Mucosa of rectum (tissue), 2 donors: ENCODE results near the gene FAM83D.
"Not testable (repeated sequence)": the region's sequence is repeated elsewhere in the genome, so short reads cannot be mapped to it uniquely, and the experiment has no call there.

Experiments
- H3K27ac ChIP-seq, 2 donors: one replicate each; pipeline ENCODE4 v1.7.0; 2013; ENCODE audit warnings: inconsistent platforms in 2 of 2, low read depth in 2 of 2, low read length in 2 of 2
- H3K27me3 ChIP-seq, 2 donors: one replicate each; pipeline ENCODE4 v1.7.0; 2013; ENCODE audit warnings: low read length in 2 of 2; ENCODE audit not compliant: control insufficient read depth in 2 of 2, insufficient read depth in 2 of 2
- H3K36me3 ChIP-seq, 2 donors: one replicate each; pipeline ENCODE4 v1.7.0; 2013; ENCODE audit warnings: low read length in 2 of 2; ENCODE audit not compliant: control insufficient read depth in 2 of 2, insufficient read depth in 2 of 2
- H3K4me1 ChIP-seq, 2 donors: one replicate each; pipeline ENCODE4 v1.7.0; 2013; ENCODE audit warnings: low read length in 2 of 2, mild to moderate bottlenecking in 1 of 2; ENCODE audit not compliant: control insufficient read depth in 2 of 2, insufficient read depth in 2 of 2
- H3K4me3 ChIP-seq, 2 donors: one replicate each; pipeline ENCODE4 v1.7.0; 2013; ENCODE audit warnings: low read length in 2 of 2
- H3K9ac ChIP-seq, 2 donors: one replicate each; pipeline ENCODE4 v1.7.0; 2013; ENCODE audit warnings: low read length in 2 of 2, low read depth in 1 of 2, mild to moderate bottlenecking in 1 of 2
- H3K9me3 ChIP-seq, 2 donors: one replicate each; pipeline ENCODE4 v1.7.0; 2013; ENCODE audit warnings: low read length in 2 of 2; ENCODE audit not compliant: control insufficient read depth in 2 of 2
- donor health status: healthy.
- donor health status: Normal muscosa, but diverticular disease.

Gene FAM83D

GRCh38 chr20:38996866-38997265, 70.6 kb downstream of the FAM83D start:
- not testable (repeated sequence) for H3K27me3 ChIP-seq, H3K4me1 ChIP-seq

DNA sequence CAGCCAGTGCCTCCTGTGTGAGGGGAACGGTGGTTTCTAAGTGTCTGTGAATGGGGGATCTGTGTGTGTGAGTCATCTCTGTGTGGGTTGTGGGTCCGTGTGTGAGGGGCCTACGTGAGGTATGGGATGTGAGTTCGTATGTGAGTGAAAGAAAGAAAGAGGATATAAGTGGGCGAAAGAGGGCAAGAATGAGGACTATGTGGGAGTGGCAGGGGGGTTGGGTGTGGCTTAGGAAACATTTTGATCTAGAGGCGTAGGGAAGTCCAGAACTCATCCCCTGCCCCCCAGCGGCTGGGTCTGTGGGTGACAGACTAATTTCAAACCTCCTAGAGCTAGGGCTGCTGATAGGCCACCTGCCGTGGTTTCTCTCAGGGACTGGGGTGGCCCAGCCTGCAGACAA, 71.4 kb downstream of the FAM83D start:
- Histone ChIP-seq H3K4me1 (no peaks in the 10 kb centered on the region), H3K36me3 (peaks cover 27 to 57% of the 10 kb centered on the region in 2 donors), H3K9ac (no peak overlapping the region), H3K27me3 (no peaks in the 10 kb centered on the region), H3K27ac (no peak overlapping the region), H3K4me3 (no peak overlapping the region), H3K9me3 (no peaks in the 10 kb centered on the region)

More at GRCh38 chr20:38996866-38997265, 70.6 kb downstream of the FAM83D start:
- not testable (repeated sequence) for H3K9ac ChIP-seq, H3K9me3 ChIP-seq, H3K4me3 ChIP-seq, H3K27ac ChIP-seq
- peaks cover 27 to 50% of the 10 kb centered on the region in 2 donors for H3K36me3 ChIP-seq

GRCh38 chr20:38999217-38999616, 73.0 kb downstream of the FAM83D start:
- peaks cover 37 to 63% of the 10 kb centered on the region in 2 donors for H3K36me3 ChIP-seq
- H3K9me3 ChIP-seq = no peaks in the 10 kb centered on the region
- H3K4me1 ChIP-seq = no peaks in the 10 kb centered on the region
- H3K27me3 ChIP-seq = no peaks in the 10 kb centered on the region
- no peak overlapping the region for H3K27ac ChIP-seq
- no peak overlapping the region for H3K4me3 ChIP-seq
- no peak overlapping the region for H3K9ac ChIP-seq

- Histone ChIP-seq H3K9ac (no peak overlapping the region), H3K4me3 (no peak overlapping the region), H3K9me3 (no peaks in the 10 kb centered on the region), H3K4me1 (peaks cover 3 to 4% of the 10 kb centered on the region in 2 donors), H3K27me3 (no peaks in the 10 kb centered on the region), H3K36me3 (peaks cover 32 to 63% of the 10 kb centered on the region in 2 donors), H3K27ac (peak overlapping the region in 1 of 2 donors; percentile 23)
Measured at GRCh38 chr20:38999965-39000910, 74.0 kb downstream of the FAM83D start.
